Measurements from ENCODE around the gene MYOCOS.

The MYOCOS gene

GRCh38 chr1:171663854-171664575, 42.0 kb downstream of the MYOCOS start:
- no peak for DNase-seq

- DNase-seq: no peak
Measured at GRCh38 chr1:171664976-171665375, 42.9 kb downstream of the MYOCOS start.

- no peak for DNase-seq
Measured at GRCh38 chr1:171666114-171666769, 44.2 kb downstream of the MYOCOS start.

- no peak for DNase-seq
Measured at GRCh38 chr1:171668372-171668771, 46.3 kb downstream of the MYOCOS start.

GRCh38 chr1:171670739-171671138, 48.7 kb downstream of the MYOCOS start:
- DNase-seq: no peak

- no peak for DNase-seq
Measured at GRCh38 chr1:171674431-171675405, 52.7 kb downstream of the MYOCOS start.
